ENCODE data around the gene MYT1. TPM values are rescaled to one million over a fixed set of nuclear protein-coding genes. Genes with fewer than 3 reads are reported as not detected.
"Not testable (repeated sequence)": the region's sequence is repeated elsewhere in the genome, so short reads cannot be mapped to it uniquely, and the experiment has no call there.

MYT1 gene
- total RNA-seq, 1 donor from 2014 or later: 2.3 TPM

DNA sequence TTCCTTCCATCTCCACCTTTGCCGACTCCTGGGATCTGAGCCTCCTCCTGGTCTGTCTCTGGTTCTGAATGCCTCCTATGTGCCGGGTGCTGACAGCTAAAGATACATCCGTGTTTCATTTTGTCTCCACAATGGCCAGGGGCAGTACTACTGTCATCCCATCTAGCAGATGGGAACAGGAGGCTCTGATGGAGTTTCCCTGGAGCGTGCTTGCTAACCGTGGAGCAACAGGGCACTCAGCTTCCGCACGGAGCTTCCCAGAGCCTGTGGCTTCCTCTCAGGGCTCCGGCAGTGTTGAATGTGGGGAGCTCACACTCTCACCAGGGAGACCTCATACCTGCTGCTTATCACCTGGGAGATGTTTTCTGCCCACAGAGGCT, 45.0 kb upstream of the MYT1 start:
- Mint-ChIP-seq H3K9me3 (ENCODE audit: low read depth) (no peaks in the 10 kb centered on the region), H3K4me1 (ENCODE audit: low read depth) (no peaks in the 10 kb centered on the region), H3K36me3 (ENCODE audit: insufficient read depth) (no peaks in the 10 kb centered on the region), H3K27me3 (peaks cover 33% of the 10 kb centered on the region), H3K27ac (no peak overlapping the region), H3K4me3 (ENCODE audit: low read depth) (no peak overlapping the region)
- TF ChIP-seq CTCF (IDR thresholded peaks at IDR 0.05; ENCODE audit: unreplicated experiment): no peak
- no peak for DNase-seq (ENCODE audit: low spot score, unreplicated experiment)

DNA sequence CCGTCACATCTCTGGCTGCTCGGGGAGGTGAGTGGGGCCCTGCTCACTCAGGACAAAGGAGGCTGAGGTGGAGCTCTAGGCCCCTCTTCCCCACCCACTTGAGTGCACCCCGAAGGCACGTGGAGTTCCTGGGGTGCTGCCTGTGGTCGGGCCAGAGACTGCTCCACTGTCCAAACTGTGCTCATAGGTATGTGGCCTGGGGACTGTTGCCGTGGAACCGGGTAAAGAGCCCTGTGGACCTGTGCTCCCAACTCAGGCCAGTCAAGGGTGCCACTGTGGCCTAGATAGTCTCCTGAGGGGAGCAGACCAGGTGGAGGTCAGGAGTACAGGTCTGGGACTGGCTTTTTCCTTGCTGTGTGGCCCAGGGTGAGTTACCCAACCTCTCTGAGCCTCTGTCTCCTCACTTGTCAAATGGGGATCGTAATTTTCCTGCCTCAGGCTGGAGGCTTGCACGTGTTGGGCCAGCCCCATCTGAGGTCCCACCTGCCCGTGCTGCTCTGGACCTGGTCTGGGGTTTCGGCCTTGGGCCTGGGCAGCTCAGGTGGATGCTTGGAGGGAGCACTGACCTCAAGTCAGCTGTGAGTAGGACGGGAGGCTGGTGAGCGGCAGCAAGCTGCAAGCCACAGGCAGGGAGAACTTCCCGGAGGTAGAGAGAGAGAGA, 44.4 kb upstream of the MYT1 start:
- Mint-ChIP-seq H3K27me3 (peaks cover 36% of the 10 kb centered on the region), H3K27ac (peak overlapping the region; percentile 82), H3K4me1 (ENCODE audit: low read depth) (no peaks in the 10 kb centered on the region), H3K36me3 (ENCODE audit: insufficient read depth) (no peaks in the 10 kb centered on the region), H3K9me3 (ENCODE audit: low read depth) (no peaks in the 10 kb centered on the region), H3K4me3 (ENCODE audit: low read depth) (no peak overlapping the region)
- no peak for DNase-seq (ENCODE audit: low spot score, unreplicated experiment)
- no peak for TF ChIP-seq CTCF (IDR thresholded peaks at IDR 0.05; ENCODE audit: unreplicated experiment)

- Mint-ChIP-seq H3K36me3 (ENCODE audit: insufficient read depth) (no peaks in the 10 kb centered on the region), H3K27me3 (peaks cover 32% of the 10 kb centered on the region), H3K4me3 (ENCODE audit: low read depth) (no peak overlapping the region), H3K4me1 (ENCODE audit: low read depth) (no peaks in the 10 kb centered on the region), H3K9me3 (ENCODE audit: low read depth) (no peaks in the 10 kb centered on the region), H3K27ac (peak overlapping the region; percentile 70)
- DNase-seq (ENCODE audit: low spot score, unreplicated experiment): no peak
- TF ChIP-seq CTCF (IDR thresholded peaks at IDR 0.05; ENCODE audit: unreplicated experiment): no peak
Observed at GRCh38 chr20:64121586-64121985, 42.7 kb upstream of the MYT1 start.

- H3K9me3 Mint-ChIP-seq (ENCODE audit: low read depth); H3K36me3 Mint-ChIP-seq (ENCODE audit: insufficient read depth); H3K4me1 Mint-ChIP-seq (ENCODE audit: low read depth); H3K27ac Mint-ChIP-seq; H3K4me3 Mint-ChIP-seq (ENCODE audit: low read depth); DNase-seq (ENCODE audit: low spot score, unreplicated experiment): not testable (repeated sequence)
- peaks cover 32% of the 10 kb centered on the region for H3K27me3 Mint-ChIP-seq
Observed at GRCh38 chr20:64122927-64123326, 41.3 kb upstream of the MYT1 start.

- H3K4me1 Mint-ChIP-seq (ENCODE audit: low read depth); H3K9me3 Mint-ChIP-seq (ENCODE audit: low read depth); H3K36me3 Mint-ChIP-seq (ENCODE audit: insufficient read depth); H3K4me3 Mint-ChIP-seq (ENCODE audit: low read depth); H3K27ac Mint-ChIP-seq; DNase-seq (ENCODE audit: low spot score, unreplicated experiment): not testable (repeated sequence)
- peaks cover 35% of the 10 kb centered on the region for H3K27me3 Mint-ChIP-seq
Observed at GRCh38 chr20:64123517-64123916, 40.7 kb upstream of the MYT1 start.

GRCh38 chr20:64129146-64129782, 35.0 kb upstream of the MYT1 start:
- no peak overlapping the region for H3K4me3 Mint-ChIP-seq (ENCODE audit: low read depth)
- TF ChIP-seq CTCF (IDR thresholded peaks at IDR 0.05; ENCODE audit: unreplicated experiment): no peak
- H3K4me1 Mint-ChIP-seq (ENCODE audit: low read depth): no peaks in the 10 kb centered on the region
- H3K9me3 Mint-ChIP-seq (ENCODE audit: low read depth): peaks cover 6% of the 10 kb centered on the region
- no peak for DNase-seq (ENCODE audit: low spot score, unreplicated experiment)
- H3K36me3 Mint-ChIP-seq (ENCODE audit: insufficient read depth): peaks cover 2% of the 10 kb centered on the region
- H3K27ac Mint-ChIP-seq: no peak overlapping the region
- H3K27me3 Mint-ChIP-seq: peaks cover 17% of the 10 kb centered on the region

Data from progenitor cell of endocrine pancreas (in vitro differentiated cells).